DND-41 (cell line): ENCODE results near the gene RAB44.

Experiments
- ATAC-seq: fragments of 200-7000 bp; cut with Tn5 transposase; 3 replicates; pipeline ENCODE4 v1.9.1; 2021; ENCODE audit warnings: low read depth; ENCODE audit not compliant: insufficient read depth
- DNase-seq: peaks from one replicate; pipeline ENCODE4 v3.0.0-alpha.2; 2020
- H2AFZ ChIP-seq: 2 replicates; pipeline ENCODE4 v1.6.0; 2012; ENCODE audit warnings: low read depth, low read length
- H3K27ac ChIP-seq: 2 replicates; pipeline ENCODE4 v1.5.1; 2012; ENCODE audit warnings: low read length, inconsistent platforms
- H3K27me3 ChIP-seq: fragments of 200-600 bp; sonication (generic); 2 replicates; pipeline ENCODE4 v1.6.0; 2012; ENCODE audit warnings: low read length, mild to moderate bottlenecking, inconsistent platforms; ENCODE audit not compliant: insufficient read depth, poor library complexity
- H3K36me3 ChIP-seq: 2 replicates; pipeline ENCODE4 v1.5.1; 2012; ENCODE audit warnings: low read length, inconsistent platforms; ENCODE audit not compliant: insufficient read depth
- H3K4me1 ChIP-seq: 2 replicates; pipeline ENCODE4 v1.5.1; 2012; ENCODE audit warnings: mild to moderate bottlenecking, low read length; ENCODE audit not compliant: insufficient read depth
- H3K4me2 ChIP-seq: 2 replicates; pipeline ENCODE4 v1.6.0; 2012; ENCODE audit warnings: mild to moderate bottlenecking, moderate library complexity, low read length, inconsistent platforms; ENCODE audit not compliant: insufficient read depth
- H3K4me3 ChIP-seq, 2 experiments: fragments of 200-600 bp in 1 of 2; shearing (Covaris generic) in 1 of 2; 2 replicates each; pipeline ENCODE4 v1.5.1; 2012 to 2016; ENCODE audit warnings: inconsistent platforms in 2 of 2, low read length in 2 of 2, mild to moderate bottlenecking in 2 of 2, low read depth in 1 of 2, moderate library complexity in 1 of 2
- H3K79me2 ChIP-seq: 2 replicates; pipeline ENCODE4 v1.6.0; 2012; ENCODE audit warnings: low read length, inconsistent platforms; ENCODE audit not compliant: insufficient read depth
- H3K9ac ChIP-seq: 2 replicates; pipeline ENCODE4 v1.6.0; 2012; ENCODE audit warnings: low read depth, mild to moderate bottlenecking, inconsistent platforms, low read length, moderate library complexity
- H3K9me3 ChIP-seq: 2 replicates; pipeline ENCODE4 v1.5.1; 2012; ENCODE audit warnings: low read length, moderate library complexity, mild to moderate bottlenecking, inconsistent platforms; ENCODE audit not compliant: insufficient read depth, severe bottlenecking
- H4K20me1 ChIP-seq: 2 replicates; pipeline ENCODE4 v1.6.0; 2012; ENCODE audit warnings: low read length; ENCODE audit not compliant: insufficient read depth
- CTCF ChIP-seq: IDR thresholded peaks from 2 replicates; pipeline ENCODE4 v1.5.1; 2012; ENCODE audit warnings: borderline replicate concordance, low read length, moderate library complexity, mild to moderate bottlenecking; ENCODE audit not compliant: poor library complexity, severe bottlenecking; ENCODE audit errors: extremely low read depth
- EZH2 ChIP-seq: IDR thresholded peaks from 3 replicates; pipeline ENCODE4 v1.6.1; 2012; ENCODE audit warnings: borderline replicate concordance, low read depth, mild to moderate bottlenecking, moderate library complexity, low read length, inconsistent platforms; ENCODE audit not compliant: severe bottlenecking

RAB44 gene

GRCh38 chr6:36756786-36757185 is 59.2 kb downstream of the RAB44 start:
- Histone ChIP-seq H3K9ac (no peak overlapping the region), H4K20me1 (no peaks in the 10 kb centered on the region), H3K4me2 (no peak overlapping the region), H3K79me2 (no peaks in the 10 kb centered on the region), H3K27me3 (no peaks in the 10 kb centered on the region), H3K9me3 (no peaks in the 10 kb centered on the region), H3K27ac (no peak overlapping the region), H3K36me3 (no peaks in the 10 kb centered on the region), H2AFZ (no peak overlapping the region), H3K4me1 (peaks cover 8% of the 10 kb centered on the region; the same call in 1 of the 2 replicates), H3K4me3 (no peak overlapping the region)
- TF ChIP-seq EZH2 (no peak), CTCF (no peak)
- no peak for DNase-seq
- no peak for ATAC-seq

GRCh38 chr6:36757206-36757605 is 59.6 kb downstream of the RAB44 start:
- peaks cover 8% of the 10 kb centered on the region; the same call in 1 of the 2 replicates for H3K4me1 ChIP-seq
- H3K4me3 ChIP-seq = no peak overlapping the region
- H3K27ac ChIP-seq = no peak overlapping the region

GRCh38 chr6:36757943-36758508 is 60.4 kb downstream of the RAB44 start:
- H3K4me2 ChIP-seq = no peak overlapping the region
- no peak overlapping the region for H3K27ac ChIP-seq
- DNase-seq = no peak
- no peaks in the 10 kb centered on the region for H3K79me2 ChIP-seq
- no peak for ATAC-seq
- no peaks in the 10 kb centered on the region for H3K36me3 ChIP-seq
- no peak overlapping the region for H3K9ac ChIP-seq
- H3K4me1 ChIP-seq = peaks cover 8% of the 10 kb centered on the region; the same call in 1 of the 2 replicates
- no peak overlapping the region for H3K4me3 ChIP-seq
- H4K20me1 ChIP-seq = no peaks in the 10 kb centered on the region
- no peak overlapping the region for H2AFZ ChIP-seq
- no peaks in the 10 kb centered on the region for H3K27me3 ChIP-seq
- TF ChIP-seq EZH2 = no peak
- no peak for TF ChIP-seq CTCF
- H3K9me3 ChIP-seq = no peaks in the 10 kb centered on the region

More at GRCh38 chr6:36757206-36757605, 59.6 kb downstream of the RAB44 start:
- H3K4me2 ChIP-seq = no peak overlapping the region
- H4K20me1 ChIP-seq = no peaks in the 10 kb centered on the region
- H3K9me3 ChIP-seq = no peaks in the 10 kb centered on the region
- no peak for DNase-seq
- H3K9ac ChIP-seq = no peak overlapping the region
- no peaks in the 10 kb centered on the region for H3K36me3 ChIP-seq
- no peak for TF ChIP-seq CTCF
- TF ChIP-seq EZH2 = no peak
- no peaks in the 10 kb centered on the region for H3K79me2 ChIP-seq
- no peak for ATAC-seq
- H2AFZ ChIP-seq = no peak overlapping the region
- no peaks in the 10 kb centered on the region for H3K27me3 ChIP-seq
